Calu3 (cell line): ENCODE results near the gene ZNF407. TPM values are rescaled to one million over a fixed set of nuclear protein-coding genes. Genes with fewer than 3 reads are reported as not detected.

Source experiments
- BruUV-seq: library from RNA; stranded (reverse); fragments of 400-500 nt; replicated peaks from 2 replicates; lab custom pipeline; 2021; lab: Mats Ljungman, UMichigan
- CTCF ChIA-PET: fragments of 300-600 bp; sonication (Branson Sonifier 250); formaldehyde crosslinking; loops from one replicate; lab custom pipeline; 2022; ENCODE audit warnings: antibody characterized with exemption; lab: Charles Lee
- DNase-seq: peaks from one replicate; pipeline ENCODE4 v3.0.0; 2022
- H3K27ac Mint-ChIP-seq: one replicate; pipeline ENCODE4 v1.8.0; 2022; ENCODE audit warnings: mixed read lengths; ENCODE audit not compliant: unreplicated experiment
- H3K27me3 Mint-ChIP-seq: one replicate; pipeline ENCODE4 v1.8.0; 2022; ENCODE audit warnings: mixed read lengths; ENCODE audit not compliant: unreplicated experiment
- H3K36me3 Mint-ChIP-seq: one replicate; pipeline ENCODE4 v1.8.0; 2022; ENCODE audit warnings: mild to moderate bottlenecking, moderate library complexity, mixed read lengths; ENCODE audit not compliant: insufficient read depth, unreplicated experiment
- H3K4me1 Mint-ChIP-seq: one replicate; pipeline ENCODE4 v1.8.0; 2022; ENCODE audit warnings: mild to moderate bottlenecking, low read depth, mixed read lengths; ENCODE audit not compliant: unreplicated experiment
- H3K4me3 Mint-ChIP-seq: one replicate; pipeline ENCODE4 v1.8.0; 2022; ENCODE audit warnings: mild to moderate bottlenecking, low read depth, moderate library complexity, mixed read lengths; ENCODE audit not compliant: unreplicated experiment
- H3K9me3 Mint-ChIP-seq: one replicate; pipeline ENCODE4 v1.8.0; 2022; ENCODE audit warnings: low read depth, mixed read lengths; ENCODE audit not compliant: unreplicated experiment
- intact Hi-C: fragments of 100-400 bp; cut with micrococcal nuclease; formaldehyde crosslinking; loops from one replicate; pipeline ENCODE4 v1.10.0; 2022; ENCODE audit not compliant: unreplicated experiment
- total RNA-seq: library from RNA; stranded (reverse); gene quantifications from 2 replicates; pipeline ENCODE4 v1.2.3, GENCODE V29; 2022
- TF ChIP-seq, protein P1 (sequence below): fragments of 200-600 bp; IDR thresholded peaks from one replicate; pipeline ENCODE4 v1.8.0; 2022; ENCODE audit warnings: antibody characterized with exemption; ENCODE audit not compliant: unreplicated experiment

The ZNF407 gene
- total RNA-seq, 1 experiment from 2014 or later = 17.4 TPM

DNA sequence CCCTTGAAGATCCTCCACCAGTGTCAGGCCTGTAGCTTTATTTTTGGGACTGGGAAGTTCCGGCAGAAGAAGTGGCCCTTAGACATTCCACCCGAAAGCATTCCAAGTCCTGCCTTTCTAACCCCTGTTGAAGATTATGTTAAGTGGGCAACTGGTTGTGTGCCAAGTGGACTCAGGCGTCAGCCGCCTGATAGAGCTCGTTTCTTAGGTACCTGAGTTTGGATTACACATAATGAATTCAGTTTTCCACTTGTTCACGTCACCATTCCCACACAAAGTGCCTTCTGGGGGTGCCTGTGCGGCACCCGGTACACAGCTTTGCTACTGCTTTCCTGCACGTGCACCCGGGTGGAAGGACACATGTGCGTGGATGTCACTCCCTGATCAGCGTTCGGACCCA lies 454.8 kb downstream of the ZNF407 start:
- H3K4me1 Mint-ChIP-seq = no peaks in the 10 kb centered on the region
- TF ChIP-seq, protein P1, sequence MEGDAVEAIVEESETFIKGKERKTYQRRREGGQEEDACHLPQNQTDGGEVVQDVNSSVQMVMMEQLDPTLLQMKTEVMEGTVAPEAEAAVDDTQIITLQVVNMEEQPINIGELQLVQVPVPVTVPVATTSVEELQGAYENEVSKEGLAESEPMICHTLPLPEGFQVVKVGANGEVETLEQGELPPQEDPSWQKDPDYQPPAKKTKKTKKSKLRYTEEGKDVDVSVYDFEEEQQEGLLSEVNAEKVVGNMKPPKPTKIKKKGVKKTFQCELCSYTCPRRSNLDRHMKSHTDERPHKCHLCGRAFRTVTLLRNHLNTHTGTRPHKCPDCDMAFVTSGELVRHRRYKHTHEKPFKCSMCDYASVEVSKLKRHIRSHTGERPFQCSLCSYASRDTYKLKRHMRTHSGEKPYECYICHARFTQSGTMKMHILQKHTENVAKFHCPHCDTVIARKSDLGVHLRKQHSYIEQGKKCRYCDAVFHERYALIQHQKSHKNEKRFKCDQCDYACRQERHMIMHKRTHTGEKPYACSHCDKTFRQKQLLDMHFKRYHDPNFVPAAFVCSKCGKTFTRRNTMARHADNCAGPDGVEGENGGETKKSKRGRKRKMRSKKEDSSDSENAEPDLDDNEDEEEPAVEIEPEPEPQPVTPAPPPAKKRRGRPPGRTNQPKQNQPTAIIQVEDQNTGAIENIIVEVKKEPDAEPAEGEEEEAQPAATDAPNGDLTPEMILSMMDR = no peak
- H3K9me3 Mint-ChIP-seq = no peaks in the 10 kb centered on the region
- no peak overlapping the region for H3K4me3 Mint-ChIP-seq
- H3K27ac Mint-ChIP-seq = no peak overlapping the region
- no peak for DNase-seq
- CTCF ChIA-PET = no interaction called here
- no TSS peak for BruUV-seq
- no peaks in the 10 kb centered on the region for H3K36me3 Mint-ChIP-seq
- intact Hi-C loops = no loop called here
- H3K27me3 Mint-ChIP-seq = no peaks in the 10 kb centered on the region

DNA sequence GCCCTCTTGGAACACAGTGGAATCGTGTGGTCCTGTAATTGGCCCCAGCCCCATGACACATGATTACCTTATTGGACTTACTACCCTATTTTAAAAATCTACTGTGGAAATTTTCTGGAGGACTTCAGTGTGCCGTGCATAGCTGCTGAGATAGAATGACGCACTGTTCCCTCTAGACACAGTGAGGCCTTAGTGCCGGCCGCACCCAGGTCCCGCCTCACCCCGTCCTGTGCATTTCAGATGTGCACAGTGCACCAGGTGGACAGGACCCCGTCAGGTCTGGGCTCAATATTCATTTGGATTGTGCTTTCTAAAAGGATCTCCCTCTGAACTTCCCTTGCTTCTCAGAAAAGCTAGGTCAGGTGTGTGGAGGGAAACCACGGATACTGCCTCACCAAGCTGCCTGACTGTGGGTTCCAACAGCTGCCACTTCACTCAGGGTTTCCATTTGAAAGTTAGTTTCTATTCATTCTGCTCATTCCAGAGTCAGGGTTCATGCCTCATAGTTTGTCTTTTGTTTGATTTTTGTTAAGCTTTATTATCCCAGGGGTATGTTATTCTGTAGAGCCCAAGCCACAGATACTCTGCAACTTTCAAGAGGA lies 455.5 kb downstream of the ZNF407 start:
- BruUV-seq = no TSS peak
- CTCF ChIA-PET = no interaction called here
- no peaks in the 10 kb centered on the region for H3K4me1 Mint-ChIP-seq
- intact Hi-C loops = no loop called here
- H3K9me3 Mint-ChIP-seq = no peaks in the 10 kb centered on the region
- no peaks in the 10 kb centered on the region for H3K27me3 Mint-ChIP-seq
- H3K27ac Mint-ChIP-seq = no peak overlapping the region
- H3K4me3 Mint-ChIP-seq = no peak overlapping the region
- H3K36me3 Mint-ChIP-seq = no peaks in the 10 kb centered on the region
- DNase-seq = no peak
- TF ChIP-seq, protein P1 = no peak

DNA sequence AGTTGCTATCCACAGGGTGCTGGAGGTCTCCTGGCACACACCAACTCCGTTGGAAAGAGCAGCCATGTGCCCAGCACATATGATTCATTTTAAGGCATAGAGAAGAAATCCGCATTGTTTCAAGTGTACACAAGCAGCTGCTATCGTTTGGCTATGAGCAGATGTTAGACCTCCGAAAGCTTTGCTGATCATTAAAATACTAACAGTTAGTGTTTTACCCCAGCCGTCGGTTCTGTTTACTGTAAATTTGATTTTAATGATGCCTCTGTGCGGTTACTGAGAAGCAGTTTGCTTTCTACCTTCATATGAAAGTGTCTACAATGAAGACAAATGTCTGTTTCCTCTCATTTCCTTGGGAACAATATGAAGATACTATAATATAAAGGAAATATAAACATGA lies 456.4 kb downstream of the ZNF407 start:
- TF ChIP-seq, protein P1 = no peak
- no peak overlapping the region for H3K4me3 Mint-ChIP-seq
- no peaks in the 10 kb centered on the region for H3K36me3 Mint-ChIP-seq
- H3K4me1 Mint-ChIP-seq = no peaks in the 10 kb centered on the region
- CTCF ChIA-PET = no interaction called here
- intact Hi-C loops = no loop called here
- H3K9me3 Mint-ChIP-seq = no peaks in the 10 kb centered on the region
- BruUV-seq = no TSS peak
- H3K27ac Mint-ChIP-seq = no peak overlapping the region
- no peak for DNase-seq
- H3K27me3 Mint-ChIP-seq = no peaks in the 10 kb centered on the region

DNA sequence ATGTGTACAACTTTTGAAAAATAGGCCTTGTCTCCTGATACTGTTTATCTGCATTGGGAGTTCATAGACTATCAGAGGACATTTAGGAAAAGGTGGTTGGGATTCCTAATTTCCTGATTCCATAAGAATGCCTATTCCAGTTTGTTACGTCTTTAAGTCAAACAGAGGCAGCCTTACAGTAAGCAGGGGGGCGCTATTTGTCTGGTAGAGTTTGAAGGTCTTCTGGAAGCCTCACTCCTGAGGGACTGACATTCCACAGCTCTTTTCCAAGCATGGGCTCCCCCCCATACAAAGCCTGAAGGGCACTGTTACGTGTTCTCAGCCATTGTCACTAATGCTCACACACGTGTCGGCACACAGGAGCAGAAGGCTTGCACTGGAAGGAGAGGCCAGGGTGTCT lies 456.9 kb downstream of the ZNF407 start:
- DNase-seq = no peak
- H3K27ac Mint-ChIP-seq = no peak overlapping the region
- no TSS peak for BruUV-seq
- TF ChIP-seq, protein P1 = no peak
- H3K27me3 Mint-ChIP-seq = no peaks in the 10 kb centered on the region
- no peaks in the 10 kb centered on the region for H3K4me1 Mint-ChIP-seq
- H3K9me3 Mint-ChIP-seq = no peaks in the 10 kb centered on the region
- no peak overlapping the region for H3K4me3 Mint-ChIP-seq
- CTCF ChIA-PET = no interaction called here
- no peaks in the 10 kb centered on the region for H3K36me3 Mint-ChIP-seq
- intact Hi-C loops = no loop called here
